DMS153 (cell line): ENCODE measurements around the gene CPN2.

Source experiments
- DNase-seq: peaks from one replicate; lab custom pipeline; 2025; lab: John Stamatoyannopoulos, UW

Gene CPN2

DNA sequence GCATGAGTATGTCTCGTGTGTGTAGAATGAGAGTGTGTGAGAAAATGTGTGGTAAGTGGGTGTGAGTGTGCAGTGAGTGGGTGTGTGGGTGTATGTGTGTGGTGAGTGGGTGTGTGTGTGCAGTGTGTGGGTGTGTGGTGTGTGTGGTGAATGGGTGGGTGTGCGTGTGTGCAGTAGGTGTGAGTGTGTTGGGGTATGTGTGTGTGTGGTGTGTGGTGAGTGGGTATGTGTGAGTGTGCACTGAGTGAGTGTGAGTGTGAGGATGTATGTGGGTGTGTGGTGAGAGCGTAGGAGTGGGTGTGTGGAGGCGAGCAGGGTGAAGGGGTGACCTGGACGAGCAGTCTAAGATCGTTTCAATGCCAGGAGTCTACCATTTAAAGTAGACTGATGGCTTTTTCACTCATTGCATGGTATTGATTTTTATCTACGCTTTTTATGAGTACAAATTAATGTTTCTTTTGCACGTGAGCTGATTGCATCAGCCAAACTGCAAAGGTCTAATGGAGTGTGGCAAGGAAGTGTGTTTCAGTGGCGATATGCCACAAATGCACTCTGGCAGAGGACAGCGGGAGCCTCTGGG lies 1.6 kb upstream of the CPN2 start:
- no peak for DNase-seq

DNA sequence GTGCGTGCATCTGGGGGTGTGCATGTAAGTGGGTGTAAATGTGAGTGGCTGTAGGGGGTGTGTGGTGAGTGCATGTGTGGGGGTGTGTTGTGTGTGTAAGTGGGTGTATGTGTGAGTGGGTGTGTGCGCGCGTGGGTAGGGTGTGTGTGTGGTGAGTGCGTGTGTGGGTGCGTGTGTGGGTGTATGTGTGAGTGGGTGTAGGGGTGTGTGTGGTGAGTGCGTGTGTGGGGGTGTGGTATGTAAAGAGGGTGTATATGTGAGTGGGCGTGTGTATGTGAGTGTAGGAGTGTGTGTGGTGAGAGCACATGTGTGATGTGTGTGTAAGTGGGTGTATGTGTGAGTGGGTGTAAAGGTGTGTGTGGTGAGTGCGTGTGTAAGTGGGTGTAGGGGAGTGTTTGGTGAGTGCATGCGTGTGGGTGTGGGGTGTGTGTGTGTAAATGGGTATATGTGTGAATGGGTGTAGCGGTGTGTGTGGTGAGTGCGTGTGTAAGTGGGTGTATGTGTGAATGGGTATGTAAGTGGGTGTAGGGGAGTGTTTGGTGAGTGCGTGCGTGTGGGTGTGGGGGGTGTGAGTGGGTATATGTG lies 916 bp upstream of the CPN2 start:
- no peak for DNase-seq

DNA sequence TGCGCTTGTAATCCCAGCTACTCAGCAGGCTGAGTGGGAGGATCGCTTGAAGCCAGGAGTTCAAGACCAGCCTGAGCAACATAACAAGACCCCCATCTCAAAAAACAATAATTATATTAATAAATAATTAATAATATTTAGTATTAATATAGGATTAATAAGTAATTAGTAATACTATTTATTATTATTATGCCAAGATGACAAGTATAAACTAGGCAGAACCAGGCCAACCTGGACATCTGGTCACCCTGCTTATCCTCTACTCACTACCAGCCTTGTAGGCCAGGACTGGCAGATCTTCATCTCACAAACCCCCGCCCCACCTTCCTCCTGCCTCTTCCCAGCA lies 429 bp downstream of the CPN2 start:
- no peak for DNase-seq

DNA sequence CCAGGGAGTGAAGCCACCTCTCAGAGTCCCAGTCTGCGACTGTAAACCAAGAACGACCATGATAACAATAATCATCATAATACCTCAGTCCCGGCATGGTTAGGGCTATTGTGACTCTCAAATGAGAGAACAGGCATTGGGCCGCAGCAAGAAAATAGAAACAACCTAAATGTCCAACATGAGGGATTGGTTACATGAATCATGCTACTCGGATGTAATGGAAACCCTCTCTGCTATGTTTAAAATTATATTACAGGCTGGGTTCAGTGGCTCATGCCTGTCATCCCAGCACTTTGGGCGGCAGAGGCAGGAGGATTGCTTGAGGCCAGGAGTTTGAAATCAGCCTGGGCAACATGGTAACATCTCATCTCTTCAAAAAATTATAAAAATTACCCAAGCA lies 2.8 kb downstream of the CPN2 start:
- DNase-seq = no peak

DNA sequence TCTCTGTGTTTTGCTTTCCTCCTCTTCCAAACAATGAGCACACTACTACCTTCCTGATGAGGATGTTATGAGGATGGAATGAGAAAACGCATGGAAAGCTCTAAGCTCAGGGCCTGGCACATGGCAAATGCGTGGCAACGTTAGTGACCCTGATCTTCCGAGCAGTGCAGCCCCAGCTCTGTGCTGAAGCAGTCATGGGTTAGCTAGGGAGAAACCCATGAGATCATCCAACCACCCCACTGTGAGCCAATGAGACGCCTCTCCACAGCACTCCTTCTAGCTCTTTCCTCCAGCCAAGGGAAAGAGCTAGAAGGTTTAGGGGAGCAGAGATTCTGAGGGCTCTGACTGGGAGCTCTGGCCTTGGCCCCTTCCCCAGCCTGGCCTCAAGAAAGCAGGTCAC lies 4.5 kb downstream of the CPN2 start:
- no peak for DNase-seq

DNA sequence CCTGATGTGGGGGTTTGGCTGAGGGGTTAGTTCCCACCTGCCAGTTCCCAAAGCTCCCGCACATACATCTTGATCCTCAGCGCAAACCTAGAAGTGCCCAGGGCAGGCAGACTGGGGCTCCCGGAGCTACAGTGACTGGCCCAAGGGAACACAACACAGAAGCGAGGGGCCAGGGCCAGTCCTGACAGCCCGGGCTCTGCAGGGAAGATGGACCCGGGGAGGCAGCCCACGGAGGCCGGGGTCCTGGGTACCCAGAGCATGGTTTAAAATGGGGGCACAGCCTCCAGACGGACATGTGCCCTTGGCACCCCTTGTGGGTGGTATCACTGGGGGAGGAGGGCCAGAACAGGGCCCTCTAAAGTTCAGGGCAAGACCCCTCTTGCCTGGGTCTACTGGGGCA lies 5.1 kb downstream of the CPN2 start:
- no peak for DNase-seq

DNA sequence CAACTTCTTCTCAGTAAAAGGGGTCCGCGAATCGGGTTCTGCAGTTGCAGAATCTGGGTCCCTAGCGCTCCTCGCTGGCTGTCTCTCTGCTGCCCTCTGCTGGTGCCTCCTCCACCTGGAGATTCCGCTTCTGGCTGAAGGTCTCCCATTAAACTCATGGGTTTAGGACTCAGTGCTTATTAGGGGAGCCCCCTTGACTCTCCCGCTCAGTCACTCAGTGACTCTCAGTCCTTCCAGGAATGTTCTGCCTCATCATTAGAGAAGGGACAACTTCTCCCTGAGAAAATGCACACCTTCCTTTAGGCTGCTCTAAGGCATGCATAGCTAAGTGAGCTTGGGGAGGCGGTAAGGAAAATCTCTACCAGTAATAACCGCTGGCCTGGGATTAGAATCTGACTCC lies 7.1 kb downstream of the CPN2 start:
- no peak for DNase-seq

DNA sequence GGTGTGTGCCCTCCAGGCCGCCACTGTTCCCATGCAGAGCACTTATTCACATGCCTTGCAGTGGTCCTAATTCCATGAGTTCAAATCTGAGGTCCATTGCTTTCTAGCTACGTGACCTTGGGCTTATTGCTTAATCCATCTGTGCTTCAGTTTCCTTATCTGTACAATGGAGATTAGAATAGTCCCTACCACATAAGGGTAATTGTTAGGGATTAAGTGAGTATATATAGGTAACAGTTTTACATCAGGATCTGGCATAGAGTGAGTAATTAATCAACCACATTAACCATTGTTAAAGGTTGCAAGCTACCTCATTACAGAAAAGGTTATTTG lies 7.6 kb downstream of the CPN2 start:
- DNase-seq = no peak

DNA sequence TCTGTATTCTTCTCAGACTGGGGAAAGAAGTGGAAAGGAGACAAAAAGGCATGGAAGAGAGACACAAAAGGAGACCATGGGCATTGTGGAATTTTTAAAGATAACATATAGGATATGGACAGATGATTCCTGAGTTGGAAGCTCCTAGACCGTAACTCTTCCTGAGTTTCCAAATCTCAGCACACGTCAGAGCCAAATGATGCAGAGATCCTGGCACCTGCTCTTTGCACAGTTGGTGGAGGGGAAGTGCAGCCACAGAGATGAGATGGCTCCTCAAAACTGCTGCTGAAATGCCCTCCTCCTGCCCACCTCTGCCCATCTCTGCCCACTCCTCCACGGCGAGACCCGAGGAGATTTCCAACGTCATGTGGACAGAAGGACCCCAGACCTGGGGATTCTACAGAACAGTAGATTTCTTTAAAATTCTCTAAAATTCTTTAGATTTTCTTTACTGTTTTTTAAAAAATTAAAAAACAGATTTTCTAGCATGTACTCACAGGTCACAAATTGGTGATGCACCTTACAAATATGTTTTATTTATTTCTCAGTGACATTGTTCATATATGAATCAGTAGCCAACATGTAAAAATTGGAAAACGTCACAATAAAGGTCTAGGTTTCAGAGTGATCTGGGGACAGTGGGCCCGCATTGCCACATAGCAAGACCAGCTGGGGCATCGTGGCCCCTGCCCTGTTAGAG lies 8.1 kb downstream of the CPN2 start:
- no peak for DNase-seq

DNA sequence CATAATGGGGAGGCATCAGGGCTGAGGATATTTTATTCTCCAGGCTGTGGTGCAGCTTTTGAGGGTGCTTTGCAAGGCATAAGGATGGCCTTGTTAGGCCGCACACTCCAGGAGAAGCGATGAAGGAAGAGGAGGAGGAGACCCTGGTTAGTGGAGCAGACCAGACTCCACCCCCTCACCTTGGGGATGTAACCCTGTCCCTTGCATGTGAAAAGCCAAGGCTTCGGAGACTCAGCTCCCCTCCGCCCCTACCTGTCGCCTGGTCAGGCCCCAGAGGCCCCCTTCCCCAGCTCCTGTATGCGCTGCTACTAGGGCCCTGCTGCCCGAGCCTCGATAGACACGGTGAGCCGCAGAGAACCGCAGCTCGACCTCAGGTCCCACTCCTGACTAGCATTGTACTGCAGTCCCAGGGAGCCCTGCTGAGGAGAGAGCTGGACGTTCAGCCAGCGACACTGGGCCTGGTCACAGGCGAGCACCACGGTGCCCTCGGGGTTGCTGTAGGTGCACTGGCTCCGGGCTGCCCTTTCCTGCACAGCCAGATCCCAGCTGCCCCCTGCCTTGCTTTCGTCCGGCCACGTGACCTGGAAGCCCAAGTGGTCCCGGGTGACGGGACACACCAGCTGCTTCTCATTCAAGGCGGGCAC lies 10.2 kb downstream of the CPN2 start:
- no peak for DNase-seq

DNA sequence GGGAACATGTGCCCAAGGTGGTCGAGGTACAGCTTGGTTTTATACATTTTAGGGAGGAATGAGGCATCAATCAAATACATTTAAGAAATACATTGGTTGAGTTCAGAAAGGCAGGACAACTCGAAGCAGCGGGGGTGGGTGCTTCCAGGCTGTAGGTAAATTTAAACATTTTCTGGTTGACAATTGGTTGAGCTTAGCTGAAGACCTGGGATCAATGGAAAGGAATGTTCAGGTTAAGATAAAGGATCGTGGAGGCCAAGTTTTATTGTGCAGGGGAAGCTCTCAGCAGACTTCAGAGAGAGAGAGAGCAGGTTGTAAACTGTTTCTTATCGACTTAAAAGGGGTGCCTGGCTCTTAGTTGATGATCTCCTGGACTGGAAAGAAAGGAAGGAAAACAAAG lies 11.3 kb downstream of the CPN2 start:
- DNase-seq = no peak

DNA sequence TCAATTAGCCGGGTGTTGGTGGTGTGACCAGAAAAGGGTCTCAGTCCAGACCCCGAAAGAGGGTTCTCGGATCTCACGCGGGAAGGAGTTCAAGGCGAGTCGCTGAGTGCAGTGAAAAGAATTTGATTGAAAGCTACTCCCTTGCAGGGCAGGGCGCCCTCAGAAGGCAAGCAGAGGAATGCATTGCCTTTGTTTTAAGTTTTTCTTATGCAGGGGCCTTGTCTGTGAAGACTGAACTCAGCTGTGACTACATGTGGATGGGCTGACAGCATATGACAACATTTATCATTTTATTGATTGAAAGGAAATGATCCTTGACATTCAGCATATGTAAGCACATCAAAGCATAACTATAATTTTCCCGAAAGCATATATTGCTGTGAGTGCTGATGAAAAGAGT lies 11.8 kb downstream of the CPN2 start:
- DNase-seq = no peak

DNA sequence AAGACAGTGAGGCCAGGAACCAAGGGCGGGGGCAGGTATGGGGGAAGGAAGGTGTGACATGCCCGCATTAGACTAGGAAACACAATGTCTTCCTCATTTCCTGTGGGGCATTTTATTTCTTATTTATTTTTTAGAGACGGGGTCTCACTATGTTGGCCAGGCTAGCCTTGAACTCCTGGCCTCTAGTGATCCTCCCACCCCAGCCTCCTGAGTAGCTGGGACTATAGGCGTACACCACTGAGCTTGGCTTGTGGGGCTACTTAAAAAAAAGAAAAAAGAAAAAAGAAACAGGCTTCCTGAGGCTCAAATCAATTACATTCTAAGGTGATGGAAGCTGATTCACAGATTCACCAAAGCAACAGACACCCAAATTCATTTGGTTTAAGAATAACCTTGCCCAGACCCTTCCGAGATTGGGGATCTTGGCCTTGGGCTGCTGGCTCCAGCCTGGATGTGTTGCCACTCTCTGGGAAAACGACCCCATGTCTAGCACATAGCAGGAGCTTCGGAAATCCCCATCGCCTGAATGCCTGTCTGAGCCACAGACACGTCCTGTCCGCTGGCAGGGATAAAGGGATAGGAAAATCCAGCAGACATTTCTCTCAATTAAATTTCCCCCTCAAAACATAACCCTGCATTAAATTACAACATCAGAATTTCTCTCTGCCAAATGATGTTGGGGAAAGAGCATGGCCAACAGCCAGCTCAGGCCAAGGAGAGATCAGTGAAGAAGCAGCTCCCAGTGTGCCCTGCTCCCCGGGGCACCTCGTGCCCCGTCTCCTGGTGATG lies 13.0 kb downstream of the CPN2 start:
- DNase-seq = no peak

DNA sequence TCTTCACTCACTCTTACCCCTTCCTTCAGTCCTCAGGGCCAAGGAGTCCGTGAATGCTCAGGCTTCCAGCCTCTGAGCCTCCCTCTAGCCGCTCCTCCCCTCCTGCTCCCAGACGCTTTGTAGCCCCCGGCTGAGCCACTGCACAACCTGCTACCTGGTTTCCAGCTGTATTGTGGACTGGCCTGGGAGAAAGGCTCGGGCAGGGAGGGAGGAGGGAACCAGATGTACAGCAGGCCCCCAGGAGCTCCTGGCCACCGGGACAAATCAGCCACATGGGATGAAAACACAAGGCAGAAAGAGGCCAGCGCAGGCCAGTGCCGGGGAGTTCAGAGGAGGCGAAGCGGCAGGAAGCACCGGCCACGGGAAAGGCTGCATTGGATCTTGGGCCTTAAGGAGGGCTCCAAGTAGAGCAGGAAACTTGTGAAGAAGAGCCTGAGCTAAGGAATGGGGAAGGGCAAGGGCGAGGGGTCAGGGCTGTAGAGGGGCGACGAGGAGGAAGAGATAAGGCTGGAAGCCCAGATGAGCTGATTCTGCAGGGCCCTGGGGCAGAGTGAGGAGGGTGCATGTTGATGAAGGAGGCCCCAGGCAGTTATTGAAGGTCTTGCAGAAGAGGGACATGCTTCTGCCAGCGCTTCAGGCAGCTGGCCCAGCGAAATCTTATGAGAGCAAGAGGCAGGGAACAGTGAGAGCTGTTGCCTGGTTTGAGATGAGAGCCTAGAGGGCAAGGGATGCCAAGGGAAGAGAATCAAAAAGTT lies 14.3 kb downstream of the CPN2 start:
- no peak for DNase-seq

DNA sequence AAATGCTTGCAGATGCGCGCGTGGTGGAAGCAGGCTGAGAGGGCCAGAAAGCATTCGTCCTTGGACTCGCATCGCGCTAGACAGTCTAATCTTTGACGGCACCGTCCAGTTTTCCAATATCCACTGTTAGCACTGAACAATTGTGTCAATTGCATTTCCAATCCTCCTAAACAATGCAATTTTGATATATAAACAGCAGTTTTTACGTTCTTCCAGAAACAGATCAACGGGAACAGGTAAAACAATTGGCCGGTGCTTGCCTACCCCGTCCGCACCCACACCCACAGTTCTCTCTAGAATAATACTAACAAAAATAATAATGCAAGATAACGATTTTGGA lies 17.2 kb downstream of the CPN2 start:
- DNase-seq = no peak

DNA sequence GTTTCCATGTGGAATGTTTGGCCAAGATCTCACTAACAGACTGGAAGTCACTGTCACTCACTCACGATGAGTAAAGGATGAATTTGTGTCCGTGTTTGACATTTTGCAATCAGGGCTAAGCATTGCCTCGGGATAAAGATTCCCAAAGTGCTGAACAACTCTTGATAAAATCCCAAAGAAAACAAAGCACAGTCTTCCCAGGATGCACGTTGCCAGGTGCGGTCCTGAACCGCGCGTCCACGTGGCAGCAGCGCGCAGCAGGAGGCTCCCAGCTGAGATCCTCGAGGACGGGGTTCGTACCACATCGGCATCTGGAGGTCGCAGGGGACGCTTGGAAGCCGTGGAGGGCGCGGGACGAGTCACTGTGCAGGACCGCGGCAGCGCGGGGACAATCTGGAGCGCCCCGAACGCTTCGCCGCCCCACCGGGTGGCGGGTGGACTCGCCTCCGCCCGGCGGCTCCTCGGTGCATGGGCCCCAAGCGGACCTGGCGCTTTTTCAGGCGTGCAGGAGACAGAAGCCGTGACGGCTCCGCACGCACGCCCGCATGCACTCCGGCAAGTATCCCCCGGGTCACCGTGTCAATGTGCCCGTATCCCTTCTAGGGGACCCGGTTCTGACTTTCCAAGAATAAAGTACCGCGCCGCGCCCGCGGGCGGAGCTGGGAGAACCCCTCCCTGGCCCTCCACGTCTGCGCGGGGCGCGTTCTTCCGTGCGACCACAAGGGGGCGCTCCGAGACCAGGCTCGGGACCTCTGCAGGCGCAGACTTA lies 17.7 kb downstream of the CPN2 start:
- DNase-seq = no peak

DNA sequence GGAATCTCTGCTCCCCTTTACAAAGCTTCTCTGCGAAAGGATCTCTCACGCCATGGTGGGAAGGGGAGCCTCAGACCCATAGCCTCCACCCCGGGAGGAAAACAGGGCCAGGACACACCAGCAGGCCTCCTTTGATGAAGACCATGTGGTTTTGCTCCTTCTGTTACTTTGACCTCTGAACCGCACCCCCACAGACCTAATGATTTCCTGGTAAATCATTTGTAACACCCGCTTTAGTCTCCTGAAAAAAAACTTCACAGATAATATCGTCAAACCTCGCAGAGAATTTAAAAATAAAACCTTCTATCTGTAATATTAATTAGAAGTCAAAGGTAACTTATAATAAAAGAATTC lies 18.3 kb downstream of the CPN2 start:
- DNase-seq = no peak

DNA sequence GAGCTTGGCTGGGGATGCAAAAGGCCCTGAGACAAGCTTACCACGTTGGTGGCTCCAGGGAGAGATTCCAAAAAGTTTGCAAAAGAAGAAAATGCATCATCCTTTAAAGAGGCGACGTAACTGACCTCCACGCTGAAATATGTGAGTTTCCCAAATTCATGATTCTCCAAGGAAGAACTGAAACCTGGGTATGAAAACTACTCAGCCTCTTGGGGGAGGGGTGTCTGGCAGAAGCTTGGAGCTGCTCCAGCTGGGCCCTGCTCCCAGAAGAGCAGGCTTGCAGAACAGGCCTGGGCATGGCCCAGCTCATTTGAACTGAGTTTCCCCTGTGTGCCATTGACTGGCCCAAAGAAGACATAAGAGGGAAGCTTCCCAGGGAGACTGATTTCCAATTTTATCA lies 20.5 kb downstream of the CPN2 start:
- DNase-seq = no peak

DNA sequence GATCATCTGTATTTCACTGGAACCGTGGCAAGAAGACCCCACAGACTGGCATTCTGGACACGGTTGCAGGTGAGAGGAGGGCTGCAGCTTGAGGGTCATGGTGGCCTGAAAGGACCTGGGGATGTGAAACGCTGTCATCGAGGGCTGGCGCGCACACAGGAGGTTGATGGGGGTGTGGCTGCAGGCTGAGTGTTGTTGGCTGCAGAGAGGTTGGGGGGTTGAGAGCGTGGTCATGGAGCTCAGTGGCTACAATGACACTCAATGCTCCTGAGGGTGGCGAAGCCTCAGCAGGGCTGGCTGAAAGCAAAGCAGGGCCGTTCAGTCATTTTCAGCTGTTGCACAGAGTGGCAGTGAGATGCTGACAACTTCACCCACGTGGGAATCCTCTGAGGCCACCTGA lies 21.0 kb downstream of the CPN2 start:
- DNase-seq = no peak

DNA sequence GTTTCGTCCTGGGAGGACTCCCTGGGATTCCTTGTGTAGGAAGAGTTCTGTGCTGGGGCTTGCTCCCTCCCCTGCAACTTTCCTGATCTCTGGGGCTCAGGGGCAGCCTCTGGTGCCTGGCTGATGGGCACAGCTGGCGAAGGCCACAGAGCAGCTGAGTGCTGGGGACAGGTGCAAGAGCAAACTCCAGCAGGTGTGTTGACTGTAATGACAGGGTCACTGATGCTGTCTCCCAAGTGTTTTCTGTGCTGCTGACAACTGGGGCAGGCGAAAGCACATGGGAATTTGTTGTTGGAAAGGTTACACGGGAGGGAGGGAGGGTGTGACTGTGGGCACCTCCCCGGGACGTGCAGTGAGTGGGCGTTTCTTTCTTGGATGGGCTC lies 21.6 kb downstream of the CPN2 start:
- DNase-seq = no peak

DNA sequence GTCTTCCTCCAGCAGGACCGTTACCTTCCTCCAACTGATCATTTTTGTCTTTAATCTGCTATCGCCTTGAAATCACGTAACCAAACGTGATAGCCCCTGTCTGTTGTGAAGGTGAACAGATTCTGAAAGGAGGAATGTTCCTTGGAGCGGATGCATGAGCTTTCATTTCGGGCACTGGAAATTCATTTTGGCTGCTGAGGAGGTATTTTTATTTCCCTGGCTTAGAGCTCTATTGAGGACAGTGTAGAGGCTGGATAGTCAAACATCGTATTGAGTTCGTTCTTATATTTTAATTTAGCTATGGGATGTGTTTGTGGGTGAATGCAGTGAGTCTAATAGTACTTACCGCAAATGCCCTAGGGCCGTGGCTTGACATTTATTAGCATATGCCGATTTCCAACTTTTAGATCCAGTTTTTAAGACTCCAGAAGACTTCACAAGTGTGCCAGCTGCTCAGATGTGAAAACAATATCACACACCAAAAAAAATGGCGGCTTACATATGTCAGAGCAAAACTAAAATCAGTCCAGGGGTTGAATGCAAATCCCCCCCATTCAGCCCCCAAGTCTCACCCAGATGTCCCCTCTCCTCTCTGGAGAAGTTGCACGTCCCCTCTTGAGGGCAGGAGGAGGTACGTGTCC lies 22.1 kb downstream of the CPN2 start:
- no peak for DNase-seq
